Neural progenitor cell (in vitro differentiated cells): ENCODE measurements around the gene LRRC40. TPM values are rescaled to one million over a fixed set of nuclear protein-coding genes. Genes with fewer than 3 reads are reported as not detected.
A peak's percentile ranks its signal among the peaks of the same experiment; 100 is the strongest.

Experiments used
- DNase-seq: peaks from one replicate; pipeline ENCODE4 v3.0.0-alpha.2; 2016; ENCODE audit warnings: low spot score
- H2AFZ ChIP-seq: fragments of 200-600 bp; sonication (generic); replicated peaks from 2 replicates; pipeline ENCODE4 v1.6.1; 2016; ENCODE audit warnings: antibody characterized with exemption
- H3F3A ChIP-seq: fragments of 200-600 bp; sonication (generic); 2 replicates; pipeline ENCODE4 v1.6.1; 2016; ENCODE audit warnings: antibody characterized with exemption, low read depth
- H3K27ac ChIP-seq: fragments of 200-600 bp; sonication (generic); 2 replicates; pipeline ENCODE4 v1.5.1; 2016; ENCODE audit warnings: mild to moderate bottlenecking
- H3K27me3 ChIP-seq: fragments of 200-600 bp; sonication (generic); 2 replicates; pipeline ENCODE4 v1.6.1; 2016; ENCODE audit warnings: mild to moderate bottlenecking, moderate library complexity
- H3K36me3 ChIP-seq: fragments of 200-600 bp; sonication (generic); 2 replicates; pipeline ENCODE4 v1.5.1; 2016
- H3K4me1 ChIP-seq: fragments of 200-600 bp; sonication (generic); 2 replicates; pipeline ENCODE4 v1.6.1; 2016; ENCODE audit warnings: mixed run types
- H3K4me2 ChIP-seq: fragments of 200-600 bp; sonication (generic); 2 replicates; pipeline ENCODE4 v1.6.1; 2016
- H3K4me3 ChIP-seq: fragments of 200-600 bp; sonication (generic); 2 replicates; pipeline ENCODE4 v1.5.1; 2016
- H3K79me2 ChIP-seq: fragments of 200-600 bp; sonication (generic); 2 replicates; pipeline ENCODE4 v1.6.1; 2016; ENCODE audit warnings: low read depth
- H3K9ac ChIP-seq: fragments of 200-600 bp; sonication (generic); 2 replicates; pipeline ENCODE4 v1.6.1; 2016
- H3K9me3 ChIP-seq: fragments of 200-600 bp; sonication (generic); 2 replicates; pipeline ENCODE4 v1.5.1; 2016; ENCODE audit warnings: low read depth
- H4K20me1 ChIP-seq: fragments of 200-600 bp; sonication (generic); 2 replicates; pipeline ENCODE4 v1.6.1; 2016; ENCODE audit warnings: low read depth
- H3K27ac Mint-ChIP-seq: 3 replicates; pipeline ENCODE4 v1.8.0; 2021; ENCODE audit warnings: mixed read lengths
- H3K27me3 Mint-ChIP-seq: 2 replicates; pipeline ENCODE4 v1.8.0; 2022; ENCODE audit warnings: low read depth, mild to moderate bottlenecking, inconsistent platforms, moderate library complexity, mixed read lengths; ENCODE audit not compliant: insufficient read depth
- H3K36me3 Mint-ChIP-seq: 3 replicates; pipeline ENCODE4 v1.8.0; 2021; ENCODE audit warnings: mixed read lengths
- H3K4me1 Mint-ChIP-seq: 3 replicates; pipeline ENCODE4 v1.8.0; 2021; ENCODE audit warnings: mixed read lengths
- H3K4me3 Mint-ChIP-seq: 3 replicates; pipeline ENCODE4 v1.8.0; 2021; ENCODE audit warnings: mild to moderate bottlenecking, moderate library complexity, mixed read lengths
- H3K9me3 Mint-ChIP-seq: 3 replicates; pipeline ENCODE4 v1.8.0; 2020; ENCODE audit warnings: mixed read lengths
- EZH2 ChIP-seq: fragments of 200-600 bp; sonication (generic); IDR thresholded peaks from 2 replicates; pipeline ENCODE4 v1.6.1; 2017; ENCODE audit warnings: antibody characterized with exemption, mild to moderate bottlenecking, moderate library complexity
- EZH2phosphoT487 ChIP-seq: fragments of 200-600 bp; sonication (generic); IDR thresholded peaks from 2 replicates; pipeline ENCODE4 v1.6.1; 2017; ENCODE audit warnings: antibody characterized with exemption
- total RNA-seq: library from RNA; depleted of rRNA; stranded (reverse); fragments of >200 nt; gene quantifications from 2 replicates; pipeline ENCODE4 v1.2.3, GENCODE V29; 2015; ENCODE audit warnings: low replicate concordance
- TF ChIP-seq, protein P1 (sequence below): fragments of 200-600 bp; sonication (generic); IDR thresholded peaks from 2 replicates; pipeline ENCODE4 v1.5.1; 2017; ENCODE audit warnings: antibody characterized with exemption, mild to moderate bottlenecking

LRRC40 gene
- total RNA-seq, 1 donor from 2014 or later, result 88.1 TPM

DNA sequence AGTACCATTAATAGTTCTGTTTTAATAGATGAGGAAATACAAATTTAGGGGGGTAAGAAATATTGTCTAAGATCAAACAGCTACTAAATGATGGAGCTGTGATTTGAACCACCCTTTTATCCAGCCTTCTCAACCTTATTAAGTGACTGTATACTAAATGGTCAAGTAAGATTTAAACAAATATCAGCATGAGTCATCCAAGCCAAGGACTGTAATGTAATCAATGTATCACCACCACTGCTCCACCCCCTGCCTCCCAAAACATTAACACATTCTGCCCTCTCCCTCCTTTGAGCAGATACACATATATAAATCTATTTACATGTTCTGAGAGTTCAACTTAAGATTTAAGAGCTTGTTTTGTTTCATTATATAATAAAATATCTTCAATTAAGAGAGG lies 58.9 kb downstream of the LRRC40 start:
- Mint-ChIP-seq H3K4me1 (no peaks in the 10 kb centered on the region), H3K36me3 (peaks cover 2% of the 10 kb centered on the region), H3K9me3 (no peaks in the 10 kb centered on the region), H3K27me3 (no peaks in the 10 kb centered on the region), H3K4me3 (no peak overlapping the region), H3K27ac (no peak overlapping the region)
- no peak for DNase-seq
- Histone ChIP-seq H4K20me1 (no peaks in the 10 kb centered on the region), H3K4me3 (no peak overlapping the region), H3K4me2 (no peak overlapping the region), H2AFZ (no peak overlapping the region), H3F3A (no peaks in the 10 kb centered on the region), H3K27ac (no peak overlapping the region), H3K9me3 (no peaks in the 10 kb centered on the region), H3K27me3 (no peaks in the 10 kb centered on the region), H3K9ac (no peak overlapping the region), H3K36me3 (no peaks in the 10 kb centered on the region), H3K79me2 (no peaks in the 10 kb centered on the region), H3K4me1 (peaks cover under 1% of the 10 kb centered on the region)
- TF ChIP-seq EZH2, result no peak
- no peak for TF ChIP-seq EZH2phosphoT487
- TF ChIP-seq, protein P1, sequence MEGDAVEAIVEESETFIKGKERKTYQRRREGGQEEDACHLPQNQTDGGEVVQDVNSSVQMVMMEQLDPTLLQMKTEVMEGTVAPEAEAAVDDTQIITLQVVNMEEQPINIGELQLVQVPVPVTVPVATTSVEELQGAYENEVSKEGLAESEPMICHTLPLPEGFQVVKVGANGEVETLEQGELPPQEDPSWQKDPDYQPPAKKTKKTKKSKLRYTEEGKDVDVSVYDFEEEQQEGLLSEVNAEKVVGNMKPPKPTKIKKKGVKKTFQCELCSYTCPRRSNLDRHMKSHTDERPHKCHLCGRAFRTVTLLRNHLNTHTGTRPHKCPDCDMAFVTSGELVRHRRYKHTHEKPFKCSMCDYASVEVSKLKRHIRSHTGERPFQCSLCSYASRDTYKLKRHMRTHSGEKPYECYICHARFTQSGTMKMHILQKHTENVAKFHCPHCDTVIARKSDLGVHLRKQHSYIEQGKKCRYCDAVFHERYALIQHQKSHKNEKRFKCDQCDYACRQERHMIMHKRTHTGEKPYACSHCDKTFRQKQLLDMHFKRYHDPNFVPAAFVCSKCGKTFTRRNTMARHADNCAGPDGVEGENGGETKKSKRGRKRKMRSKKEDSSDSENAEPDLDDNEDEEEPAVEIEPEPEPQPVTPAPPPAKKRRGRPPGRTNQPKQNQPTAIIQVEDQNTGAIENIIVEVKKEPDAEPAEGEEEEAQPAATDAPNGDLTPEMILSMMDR, result no peak

DNA sequence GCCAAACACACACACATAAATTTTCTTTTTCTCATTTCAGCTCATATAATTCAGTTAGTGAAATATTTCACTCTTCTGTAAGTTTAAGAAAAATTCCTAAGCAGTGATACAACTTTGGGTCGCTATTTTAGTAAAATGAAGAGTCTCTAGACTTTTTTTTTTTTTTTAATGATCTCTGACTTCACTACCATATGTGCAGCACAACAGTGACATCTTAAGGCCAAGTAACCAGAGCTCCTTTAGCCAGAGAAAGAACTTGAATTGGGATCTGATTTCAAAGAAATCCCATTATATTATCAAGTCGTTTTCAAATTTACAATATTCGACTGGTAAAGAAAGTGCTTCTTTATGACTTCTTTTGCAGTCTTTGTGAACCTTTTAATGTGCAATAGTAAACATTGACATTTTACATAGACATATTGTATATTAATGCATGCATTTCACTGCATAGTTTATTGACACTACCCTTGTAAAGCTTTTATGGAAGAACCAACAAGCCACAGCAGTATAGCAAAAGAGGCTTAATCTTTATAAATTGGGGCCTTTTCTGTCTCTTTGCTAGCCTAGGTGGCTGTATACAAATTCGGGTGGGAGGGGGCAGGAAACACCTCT lies 62.2 kb downstream of the LRRC40 start:
- Histone ChIP-seq H2AFZ (no peak overlapping the region), H3K79me2 (no peaks in the 10 kb centered on the region), H4K20me1 (peaks cover 4% of the 10 kb centered on the region), H3F3A (peaks cover 6% of the 10 kb centered on the region), H3K9ac (no peak overlapping the region), H3K4me3 (no peak overlapping the region), H3K4me2 (no peak overlapping the region), H3K36me3 (no peaks in the 10 kb centered on the region), H3K4me1 (peaks cover 11% of the 10 kb centered on the region), H3K27me3 (no peaks in the 10 kb centered on the region), H3K9me3 (no peaks in the 10 kb centered on the region), H3K27ac (no peak overlapping the region)
- DNase-seq, result no peak
- TF ChIP-seq EZH2, result no peak
- TF ChIP-seq, protein P1, result peak; percentile 25
- Mint-ChIP-seq H3K4me1 (peaks cover 23% of the 10 kb centered on the region), H3K36me3 (peaks cover 2% of the 10 kb centered on the region), H3K9me3 (no peaks in the 10 kb centered on the region), H3K27ac (no peak overlapping the region), H3K4me3 (no peak overlapping the region), H3K27me3 (no peaks in the 10 kb centered on the region)

DNA sequence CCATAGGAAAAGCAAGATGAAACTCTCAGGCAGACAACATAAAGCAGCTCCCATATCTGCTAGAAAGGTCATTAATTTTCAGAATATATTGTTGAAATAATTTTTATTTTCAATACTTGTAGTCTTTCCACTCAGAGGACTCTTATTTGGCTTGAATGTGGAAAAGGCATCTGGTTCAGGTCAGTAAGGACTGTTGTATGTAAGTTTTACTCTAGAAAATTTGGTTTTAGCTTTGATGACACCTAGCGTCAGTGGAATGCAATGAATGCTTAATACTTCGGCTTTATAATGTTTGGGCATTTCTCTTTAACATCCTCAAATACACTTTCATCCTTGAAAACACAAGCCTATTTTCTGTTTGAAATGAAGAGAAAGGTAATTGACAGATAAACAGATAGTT lies 63.3 kb downstream of the LRRC40 start:
- H4K20me1 ChIP-seq, result peaks cover 4% of the 10 kb centered on the region
- no peak overlapping the region for H3K4me3 ChIP-seq
- H3K36me3 Mint-ChIP-seq, result no peaks in the 10 kb centered on the region
- no peaks in the 10 kb centered on the region for H3K9me3 ChIP-seq
- no peaks in the 10 kb centered on the region for H3K79me2 ChIP-seq
- H3K27ac Mint-ChIP-seq, result no peak overlapping the region
- no peaks in the 10 kb centered on the region for H3K36me3 ChIP-seq
- H3K27me3 ChIP-seq, result no peaks in the 10 kb centered on the region
- H3K27ac ChIP-seq, result no peak overlapping the region
- H3K4me2 ChIP-seq, result no peak overlapping the region
- no peaks in the 10 kb centered on the region for H3K27me3 Mint-ChIP-seq
- H3K4me1 ChIP-seq, result peaks cover 11% of the 10 kb centered on the region
- no peaks in the 10 kb centered on the region for H3K9me3 Mint-ChIP-seq
- peaks cover 34% of the 10 kb centered on the region for H3K4me1 Mint-ChIP-seq
- H3F3A ChIP-seq, result peaks cover 6% of the 10 kb centered on the region
- no peak for DNase-seq
- no peak overlapping the region for H3K9ac ChIP-seq
- no peak overlapping the region for H2AFZ ChIP-seq
- H3K4me3 Mint-ChIP-seq, result no peak overlapping the region
- TF ChIP-seq EZH2, result no peak
- no peak for TF ChIP-seq EZH2phosphoT487
- TF ChIP-seq, protein P1, result peak; percentile 33
